Ishikawa (cell line): ENCODE results near the gene ACVR1.

Experiments used
- CREB1 ChIP-seq: IDR thresholded peaks from 2 replicates; pipeline ENCODE4 v1.6.1; 2012; ENCODE audit warnings: low read depth
- EP300 ChIP-seq: IDR thresholded peaks from 2 replicates; pipeline ENCODE4 v1.6.1; 2012; ENCODE audit warnings: borderline replicate concordance
- FOXM1 ChIP-seq: IDR thresholded peaks from 2 replicates; pipeline ENCODE4 v1.6.1; 2012; ENCODE audit warnings: low read depth, borderline replicate concordance
- MAX ChIP-seq: IDR thresholded peaks from 2 replicates; pipeline ENCODE4 v1.6.1; 2012
- NFIC ChIP-seq: IDR thresholded peaks from 2 replicates; pipeline ENCODE4 v1.6.1; 2012
- RAD21 ChIP-seq: IDR thresholded peaks from 2 replicates; pipeline ENCODE4 v1.6.1; 2012; ENCODE audit warnings: low read depth
- USF1 ChIP-seq: IDR thresholded peaks from 2 replicates; pipeline ENCODE4 v1.6.1; 2012
- YY1 ChIP-seq: IDR thresholded peaks from 2 replicates; pipeline ENCODE4 v1.6.1; 2012; ENCODE audit warnings: low read depth

- TF ChIP-seq USF1 (no peak), EP300 (no peak), YY1 (no peak), MAX (no peak), NFIC (no peak), RAD21 (no peak), FOXM1 (no peak), CREB1 (no peak)
These were observed 131.5 kb downstream of the ACVR1 start for GRCh38 chr2:157744571-157745076.
